ENCODE results near the gene IFI44. TPM values are rescaled to one million over a fixed set of nuclear protein-coding genes. Genes with fewer than 3 reads are reported as not detected.

The IFI44 gene
- total and polyA plus RNA-seq, 10 of the 15 experiments (the other 5 are each of a cell fraction or from before 2014, with no cell fraction given): 37.7 to 272 (median 90.9) TPM

DNA sequence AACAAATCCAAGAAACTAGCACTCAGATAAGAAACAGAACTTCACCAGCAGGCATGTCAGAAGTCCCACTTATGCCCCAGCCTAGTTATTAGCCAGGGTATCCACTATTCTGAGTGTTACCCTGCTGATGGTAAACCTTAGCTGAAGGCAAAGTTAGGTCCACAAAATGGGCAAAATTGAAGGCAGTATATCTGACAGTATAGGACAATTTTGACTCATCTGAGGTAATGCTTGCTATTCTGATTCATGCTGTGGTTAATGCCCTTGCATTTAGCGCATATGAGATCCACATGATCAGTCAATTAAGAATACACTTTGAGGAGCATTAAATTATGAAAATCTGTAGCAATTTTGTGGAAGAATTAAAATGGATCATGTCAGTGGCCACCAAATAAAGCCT lies 15.1 kb downstream of the IFI44 start:
- H3K4me1 ChIP-seq (ENCODE audit: control insufficient read depth, insufficient read depth, low read length): no peaks in the 10 kb centered on the region
- DNase-seq (ENCODE audit: low read depth, low spot score) (no peak), ATAC-seq (peak; percentile 54), FAIRE-seq (no peak)
- ChIA-PET SMC1A (ENCODE audit: uncharacterized antibody, unreplicated experiment) (interaction anchor here (0.7 to 2.4 kb wide), 3 partner anchors 13 to 52 kb away, joined by 3 to 11 read pairs (median 4); no protein-coding TSS in a partner anchor), CTCF (interaction anchor here (0.8 to 4.0 kb wide), 4 partner anchors 10 to 550 kb away, joined by 3 to 28 read pairs (median 4); no protein-coding TSS in a partner anchor), RAD21 (ENCODE audit: unreplicated experiment) (interaction anchor here (1.1 to 1.2 kb wide), 2 partner anchors 13 to 47 kb away, joined by 3 to 4 read pairs; no protein-coding TSS in a partner anchor), POLR2A (interaction anchor here (0.6 to 1.4 kb wide), 2 partner anchors 11 to 45 kb away, joined by 3 read pairs; partner anchors contain the start of gene IFI44L)
- H3K27ac ChIP-seq (ENCODE audit: control insufficient read depth, insufficient read depth): no peak overlapping the region
- H3K4me2 ChIP-seq (ENCODE audit: control insufficient read depth, insufficient read depth): no peak overlapping the region
- intact Hi-C loops (cut with micrococcal nuclease; ENCODE audit: unreplicated experiment) (no loop called here), in situ Hi-C loops (cut with MboI) (no loop called here)
- no peaks in the 10 kb centered on the region for H3K27me3 ChIP-seq (replicated peaks in 1 of 2; ENCODE audit: control insufficient read depth in 2 of 2, insufficient read depth in 2 of 2, low read length in 1 of 2)
- peaks cover 0 to 36% of the 10 kb centered on the region in 2 experiments; a peak in 3 of 4 replicates for H3K36me3 ChIP-seq (ENCODE audit: control insufficient read depth in 2 of 2, insufficient read depth in 2 of 2, low read length in 1 of 2)
- no peak overlapping the region for H3K4me3 ChIP-seq
- peaks cover 3% of the 10 kb centered on the region for H3K79me2 ChIP-seq (ENCODE audit: control insufficient read depth, insufficient read depth, low read length)
- no peaks in the 10 kb centered on the region for H4K20me1 ChIP-seq (ENCODE audit: control insufficient read depth, insufficient read depth)
- H3K9ac ChIP-seq (ENCODE audit: control insufficient read depth, insufficient read depth, low read length): no peak overlapping the region
- no peak overlapping the region for H2AFZ ChIP-seq (ENCODE audit: control insufficient read depth, low read depth, low read length)
- no TSS peak for BruUV-seq (replicated peaks)
- TF ChIP-seq POLR2A (IDR thresholded peaks at IDR 0.05; ENCODE audit: low read depth, low read length): peak; percentile 17; the same call in 1 of the 2 replicates
- peak; percentile 19; the same call in 1 of the 2 replicates for TF ChIP-seq RUNX3 (IDR thresholded peaks at IDR 0.05; ENCODE audit: low read length)
- TF ChIP-seq, protein P1, sequence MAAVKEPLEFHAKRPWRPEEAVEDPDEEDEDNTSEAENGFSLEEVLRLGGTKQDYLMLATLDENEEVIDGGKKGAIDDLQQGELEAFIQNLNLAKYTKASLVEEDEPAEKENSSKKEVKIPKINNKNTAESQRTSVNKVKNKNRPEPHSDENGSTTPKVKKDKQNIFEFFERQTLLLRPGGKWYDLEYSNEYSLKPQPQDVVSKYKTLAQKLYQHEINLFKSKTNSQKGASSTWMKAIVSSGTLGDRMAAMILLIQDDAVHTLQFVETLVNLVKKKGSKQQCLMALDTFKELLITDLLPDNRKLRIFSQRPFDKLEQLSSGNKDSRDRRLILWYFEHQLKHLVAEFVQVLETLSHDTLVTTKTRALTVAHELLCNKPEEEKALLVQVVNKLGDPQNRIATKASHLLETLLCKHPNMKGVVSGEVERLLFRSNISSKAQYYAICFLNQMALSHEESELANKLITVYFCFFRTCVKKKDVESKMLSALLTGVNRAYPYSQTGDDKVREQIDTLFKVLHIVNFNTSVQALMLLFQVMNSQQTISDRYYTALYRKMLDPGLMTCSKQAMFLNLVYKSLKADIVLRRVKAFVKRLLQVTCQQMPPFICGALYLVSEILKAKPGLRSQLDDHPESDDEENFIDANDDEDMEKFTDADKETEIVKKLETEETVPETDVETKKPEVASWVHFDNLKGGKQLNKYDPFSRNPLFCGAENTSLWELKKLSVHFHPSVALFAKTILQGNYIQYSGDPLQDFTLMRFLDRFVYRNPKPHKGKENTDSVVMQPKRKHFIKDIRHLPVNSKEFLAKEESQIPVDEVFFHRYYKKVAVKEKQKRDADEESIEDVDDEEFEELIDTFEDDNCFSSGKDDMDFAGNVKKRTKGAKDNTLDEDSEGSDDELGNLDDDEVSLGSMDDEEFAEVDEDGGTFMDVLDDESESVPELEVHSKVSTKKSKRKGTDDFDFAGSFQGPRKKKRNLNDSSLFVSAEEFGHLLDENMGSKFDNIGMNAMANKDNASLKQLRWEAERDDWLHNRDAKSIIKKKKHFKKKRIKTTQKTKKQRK (IDR thresholded peaks at IDR 0.05; ENCODE audit: low read depth, low read length): no peak
- 0 out of 2 replicates have a peak, but pooled peaks have one; percentile 13 for TF ChIP-seq BACH1 (IDR thresholded peaks at IDR 0.05; ENCODE audit: borderline replicate concordance)
- peak; percentile 43; the same call in 1 of the 2 replicates for TF ChIP-seq POLR2AphosphoS5 (IDR thresholded peaks at IDR 0.05; ENCODE audit: low read length)
- TF ChIP-seq, protein P2, sequence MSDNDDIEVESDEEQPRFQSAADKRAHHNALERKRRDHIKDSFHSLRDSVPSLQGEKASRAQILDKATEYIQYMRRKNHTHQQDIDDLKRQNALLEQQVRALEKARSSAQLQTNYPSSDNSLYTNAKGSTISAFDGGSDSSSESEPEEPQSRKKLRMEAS (IDR thresholded peaks at IDR 0.05; ENCODE audit: low read depth, low read length): no peak
- no peaks in the 10 kb centered on the region for H3K9me3 ChIP-seq (replicated peaks; ENCODE audit: control insufficient read depth, insufficient read depth, low read length)
- 53% methylated on average over 1 of the region's 1 CpG for WGBS (ENCODE audit: insufficient coverage, insufficient replicate concordance, low lambda C conversion rate, missing lambda C conversion rate)
